Hepatocyte (in vitro differentiated cells): ENCODE results near the gene MARCHF2. TPM values are rescaled to one million over a fixed set of nuclear protein-coding genes. Genes with fewer than 3 reads are reported as not detected.
A peak's percentile ranks its signal among the peaks of the same experiment; 100 is the strongest.

Experiments used
- DNase-seq: peaks from one replicate; pipeline ENCODE4 v3.0.0-alpha.2; 2016; ENCODE audit warnings: low spot score
- H2AFZ ChIP-seq: fragments of 200-600 bp; sonication (generic); 2 replicates; pipeline ENCODE4 v1.6.0; 2016; ENCODE audit warnings: antibody characterized with exemption, mild to moderate bottlenecking
- H3K27ac ChIP-seq: fragments of 200-600 bp; sonication (generic); 2 replicates; pipeline ENCODE4 v1.5.1; 2016; ENCODE audit warnings: mild to moderate bottlenecking
- H3K27me3 ChIP-seq: fragments of 200-600 bp; sonication (generic); 2 replicates; pipeline ENCODE4 v1.6.1; 2016
- H3K36me3 ChIP-seq: fragments of 200-600 bp; sonication (generic); replicated peaks from 2 replicates; pipeline ENCODE4 v1.5.1; 2016; ENCODE audit warnings: low read depth; ENCODE audit not compliant: insufficient read depth
- H3K4me1 ChIP-seq: fragments of 200-600 bp; sonication (generic); 2 replicates; pipeline ENCODE4 v1.5.1; 2016; ENCODE audit warnings: mild to moderate bottlenecking, moderate library complexity; ENCODE audit not compliant: insufficient read depth
- H3K4me2 ChIP-seq: fragments of 200-600 bp; sonication (generic); 2 replicates; pipeline ENCODE4 v1.6.0; 2016
- H3K4me3 ChIP-seq: fragments of 200-600 bp; sonication (generic); 2 replicates; pipeline ENCODE4 v1.5.1; 2016; ENCODE audit warnings: mild to moderate bottlenecking
- H3K79me2 ChIP-seq: fragments of 200-600 bp; sonication (generic); 2 replicates; pipeline ENCODE4 v1.6.0; 2017; ENCODE audit warnings: mild to moderate bottlenecking
- H3K9me2 ChIP-seq: fragments of 200-600 bp; sonication (generic); replicated peaks from 2 replicates; pipeline ENCODE4 v1.6.0; 2017; ENCODE audit warnings: mild to moderate bottlenecking; ENCODE audit not compliant: insufficient read depth
- H3K9me3 ChIP-seq: fragments of 200-600 bp; sonication (generic); 2 replicates; pipeline ENCODE4 v1.5.1; 2016; ENCODE audit warnings: low read depth, mild to moderate bottlenecking
- H4K20me1 ChIP-seq: fragments of 200-600 bp; sonication (generic); 2 replicates; pipeline ENCODE4 v1.6.0; 2016; ENCODE audit warnings: mild to moderate bottlenecking; ENCODE audit not compliant: insufficient read depth, poor library complexity, severe bottlenecking
- EZH2 ChIP-seq: fragments of 200-600 bp; sonication (generic); IDR thresholded peaks from 2 replicates; pipeline ENCODE4 v1.6.1; 2016; ENCODE audit warnings: antibody characterized with exemption, mild to moderate bottlenecking, borderline replicate concordance
- EZH2phosphoT487 ChIP-seq: fragments of 200-600 bp; sonication (generic); IDR thresholded peaks from one replicate; pipeline ENCODE4 v1.6.1; 2018; ENCODE audit warnings: antibody characterized with exemption, mild to moderate bottlenecking, low read depth, moderate library complexity; ENCODE audit not compliant: unreplicated experiment, severe bottlenecking
- WGBS: methylation state at CpG from one replicate; pipeline ENCODE4 v1.1.6; 2016; ENCODE audit warnings: low lambda C conversion rate; ENCODE audit errors: missing lambda C conversion rate; 5-methylcytosine and 5-hydroxymethylcytosine counted together
- polyA plus RNA-seq: library from polyadenylated mRNA; unstranded; fragments of >200 nt; fragmentation: Nextera tagmentation; extraction: Ambion mirVana; gene quantifications from 2 replicates; pipeline ENCODE4 v1.2.1, GENCODE V29; 2016
- total RNA-seq: library from RNA; depleted of rRNA; stranded (reverse); fragments of >200 nt; gene quantifications from 2 replicates; pipeline ENCODE4 v1.2.3, GENCODE V29; 2014
- TF ChIP-seq, protein P1 (sequence below): fragments of 200-600 bp; sonication (generic); IDR thresholded peaks from 2 replicates; pipeline ENCODE4 v1.5.1; 2016; ENCODE audit warnings: antibody characterized with exemption, mild to moderate bottlenecking; ENCODE audit not compliant: poor library complexity

Gene MARCHF2
- total and polyA plus RNA-seq, 2 experiments from 2014 or later = 38.5 to 73.5 TPM

- Histone ChIP-seq H2AFZ (peak within 1 kb of the TSS; percentile 48), H4K20me1 (peaks cover 39% of the 10 kb centered on the region), H3K4me1 (peaks cover 5% of the 10 kb centered on the region), H3K27ac (peak within 1 kb of the TSS; percentile 98), H3K9me3 (no peaks in the 10 kb centered on the region), H3K4me2 (peak within 1 kb of the TSS; percentile 67), H3K4me3 (peak within 1 kb of the TSS; percentile 61), H3K27me3 (no peaks in the 10 kb centered on the region), H3K79me2 (peaks cover 44% of the 10 kb centered on the region), H3K36me3 (no peaks in the 10 kb centered on the region), H3K9me2 (no peaks in the 10 kb centered on the region)
- DNase-seq = peak; percentile 100
- WGBS = 2% methylated on average over 55 of the region's 70 CpGs
- TF ChIP-seq, protein P1, sequence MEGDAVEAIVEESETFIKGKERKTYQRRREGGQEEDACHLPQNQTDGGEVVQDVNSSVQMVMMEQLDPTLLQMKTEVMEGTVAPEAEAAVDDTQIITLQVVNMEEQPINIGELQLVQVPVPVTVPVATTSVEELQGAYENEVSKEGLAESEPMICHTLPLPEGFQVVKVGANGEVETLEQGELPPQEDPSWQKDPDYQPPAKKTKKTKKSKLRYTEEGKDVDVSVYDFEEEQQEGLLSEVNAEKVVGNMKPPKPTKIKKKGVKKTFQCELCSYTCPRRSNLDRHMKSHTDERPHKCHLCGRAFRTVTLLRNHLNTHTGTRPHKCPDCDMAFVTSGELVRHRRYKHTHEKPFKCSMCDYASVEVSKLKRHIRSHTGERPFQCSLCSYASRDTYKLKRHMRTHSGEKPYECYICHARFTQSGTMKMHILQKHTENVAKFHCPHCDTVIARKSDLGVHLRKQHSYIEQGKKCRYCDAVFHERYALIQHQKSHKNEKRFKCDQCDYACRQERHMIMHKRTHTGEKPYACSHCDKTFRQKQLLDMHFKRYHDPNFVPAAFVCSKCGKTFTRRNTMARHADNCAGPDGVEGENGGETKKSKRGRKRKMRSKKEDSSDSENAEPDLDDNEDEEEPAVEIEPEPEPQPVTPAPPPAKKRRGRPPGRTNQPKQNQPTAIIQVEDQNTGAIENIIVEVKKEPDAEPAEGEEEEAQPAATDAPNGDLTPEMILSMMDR = no peak
- TF ChIP-seq EZH2phosphoT487 = no peak
- no peak for TF ChIP-seq EZH2
These were observed 23.1 kb upstream of the MARCHF2 start, which contains the start of gene RAB11B for GRCh38 chr19:8389891-8390616. RAB11B (plus strand) TSS chr19:8390360; CDS start chr19:8390417, 57 bp downstream.

- peak overlapping the region; percentile 98 for H3K27ac ChIP-seq
- peak; percentile 97 for DNase-seq
- peaks cover 5% of the 10 kb centered on the region for H3K4me1 ChIP-seq
- peak overlapping the region; percentile 60 for H3K4me2 ChIP-seq
- 0% methylated on average over 11 of the region's 28 CpGs for WGBS
- no peaks in the 10 kb centered on the region for H3K9me2 ChIP-seq
- H2AFZ ChIP-seq = no peak overlapping the region
- H3K27me3 ChIP-seq = no peaks in the 10 kb centered on the region
- H4K20me1 ChIP-seq = peaks cover 44% of the 10 kb centered on the region
- peaks cover 50% of the 10 kb centered on the region for H3K79me2 ChIP-seq
- H3K9me3 ChIP-seq = no peaks in the 10 kb centered on the region
- H3K36me3 ChIP-seq = no peaks in the 10 kb centered on the region
- H3K4me3 ChIP-seq = peak overlapping the region; percentile 61
- TF ChIP-seq EZH2phosphoT487 (no peak), EZH2 (no peak)
- TF ChIP-seq, protein P1 = no peak
These were observed 22.5 kb upstream of the MARCHF2 start for GRCh38 chr19:8390617-8390981.

DNA sequence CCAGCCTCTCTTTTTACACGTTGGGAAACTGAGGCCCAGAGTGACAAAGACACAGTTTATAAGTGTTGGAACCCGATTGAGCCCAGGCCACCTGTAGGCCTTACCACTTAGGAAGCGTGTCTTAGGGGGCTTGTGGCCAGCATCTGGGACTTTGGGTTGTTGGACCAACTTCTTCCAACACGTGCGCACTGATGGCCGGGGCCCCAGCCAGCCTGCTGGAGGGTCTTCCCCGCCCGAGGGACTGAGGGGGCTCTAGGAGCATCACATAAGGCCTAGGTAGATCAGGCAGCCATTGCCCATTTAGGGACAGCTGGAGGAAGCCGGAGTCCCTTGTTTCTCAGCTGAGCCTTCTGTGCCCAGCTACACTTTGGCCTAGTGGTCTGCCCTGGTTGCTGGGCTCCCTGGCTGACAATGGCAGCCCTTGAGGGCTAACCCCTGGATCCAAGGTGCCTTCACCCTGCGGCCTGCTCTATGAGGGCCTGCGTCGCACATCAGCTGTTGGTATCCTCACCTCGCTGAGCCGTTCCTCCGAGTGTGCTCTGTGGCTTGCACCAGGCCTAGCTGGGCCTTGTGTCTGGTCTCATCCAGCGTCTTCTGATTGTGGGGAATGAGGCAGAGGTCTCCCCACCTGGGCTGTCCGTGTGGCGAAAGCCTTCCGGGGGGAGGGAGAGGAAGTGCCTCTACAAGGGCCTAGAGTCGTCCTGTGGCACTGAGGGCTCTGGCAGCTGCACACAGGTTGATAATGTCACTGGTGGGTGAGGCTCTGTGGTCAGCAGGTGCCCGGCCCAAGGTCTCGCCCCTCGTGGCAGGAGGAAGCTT lies 21.7 kb upstream of the MARCHF2 start:
- Histone ChIP-seq H3K4me3 (no peak overlapping the region), H3K9me2 (no peaks in the 10 kb centered on the region), H3K9me3 (no peaks in the 10 kb centered on the region), H3K4me1 (peaks cover 5% of the 10 kb centered on the region), H3K36me3 (no peaks in the 10 kb centered on the region), H3K27me3 (no peaks in the 10 kb centered on the region), H4K20me1 (peaks cover 52% of the 10 kb centered on the region), H2AFZ (no peak overlapping the region), H3K79me2 (peaks cover 58% of the 10 kb centered on the region), H3K27ac (peak overlapping the region; percentile 31), H3K4me2 (peak overlapping the region; percentile 60)
- WGBS = 88% methylated on average over 23 of the region's 23 CpGs
- no peak for TF ChIP-seq EZH2phosphoT487
- no peak for DNase-seq
